Immature natural killer cell (primary cell): ENCODE results near the gene NOL11. TPM values are rescaled to one million over a fixed set of nuclear protein-coding genes. Genes with fewer than 3 reads are reported as not detected.
"Not testable (repeated sequence)": the region's sequence is repeated elsewhere in the genome, so short reads cannot be mapped to it uniquely, and the experiment has no call there.

ENCODE experiments used
- DNase-seq, 3 donors: peaks; one replicate each; pipeline ENCODE4 v3.0.0; 2022; ENCODE audit warnings: mixed read lengths in 1 of 3
- H3K27ac Mint-ChIP-seq, 6 donors: one replicate each; pipeline ENCODE4 v1.8.0; 2020; ENCODE audit warnings: mixed read lengths in 6 of 6, mild to moderate bottlenecking in 5 of 6, inconsistent platforms in 4 of 6, moderate library complexity in 3 of 6
- H3K27me3 Mint-ChIP-seq, 3 donors: one replicate each; pipeline ENCODE4 v1.8.0; 2020 to 2021; ENCODE audit warnings: low read depth in 3 of 3, mild to moderate bottlenecking in 3 of 3, mixed read lengths in 3 of 3, moderate library complexity in 3 of 3, inconsistent platforms in 1 of 3
- H3K36me3 Mint-ChIP-seq, 3 donors: one replicate each; pipeline ENCODE4 v1.8.0; 2020; ENCODE audit warnings: mixed read lengths in 3 of 3, inconsistent platforms in 2 of 3, mild to moderate bottlenecking in 2 of 3
- H3K4me1 Mint-ChIP-seq, 2 donors: one replicate each; pipeline ENCODE4 v1.8.0; 2020; ENCODE audit warnings: inconsistent platforms in 2 of 2, mild to moderate bottlenecking in 2 of 2, mixed read lengths in 2 of 2, moderate library complexity in 1 of 2
- H3K4me3 Mint-ChIP-seq, 5 donors: one replicate each; pipeline ENCODE4 v1.8.0; 2020; ENCODE audit warnings: mild to moderate bottlenecking in 5 of 5, mixed read lengths in 5 of 5, inconsistent platforms in 3 of 5, moderate library complexity in 3 of 5
- H3K9me3 Mint-ChIP-seq, 6 donors: one replicate each; pipeline ENCODE4 v1.8.0; 2020; ENCODE audit warnings: mild to moderate bottlenecking in 6 of 6, mixed read lengths in 6 of 6, inconsistent platforms in 4 of 6, moderate library complexity in 3 of 6
- polyA plus RNA-seq, 3 donors: library from polyadenylated mRNA; unstranded; fragments of 300-500 nt; fragmentation: Illumina TruSeq; gene quantifications; one replicate each; pipeline ENCODE4 v1.2.3, GENCODE V29; 2021

NOL11 gene
- polyA plus RNA-seq, 3 donors from 2014 or later, result 11.0 to 27.2 (median 12.1) TPM

- DNase-seq, result peak in 2 of 3 donors; percentile 46 to 51
- peaks cover 25 to 31% of the 10 kb centered on the region in 2 donors for H3K4me1 Mint-ChIP-seq
- peaks cover 4 to 16% (median 14%) of the 10 kb centered on the region in 3 donors for H3K36me3 Mint-ChIP-seq
- peak overlapping the region; percentile 99 to 100 (median 99) for H3K4me3 Mint-ChIP-seq
- H3K27me3 Mint-ChIP-seq, result peaks cover 5 to 6% (median 5%) of the 10 kb centered on the region in 3 donors
- H3K27ac Mint-ChIP-seq, result peak overlapping the region; percentile 95 to 100 (median 99)
- H3K9me3 Mint-ChIP-seq, result no peaks in the 10 kb centered on the region
Observed at GRCh38 chr17:67718325-67718941, 697 bp downstream of the NOL11 start.

- Mint-ChIP-seq H3K9me3 (no peaks in the 10 kb centered on the region), H3K4me3 (no peak overlapping the region), H3K27me3 (peaks cover 0 to 2% (median 2%) of the 10 kb centered on the region in 3 donors), H3K36me3 (peaks cover 31 to 54% (median 37%) of the 10 kb centered on the region in 3 donors), H3K4me1 (peaks cover 2 to 16% of the 10 kb centered on the region in 2 donors), H3K27ac (no peak overlapping the region)
- no peak for DNase-seq
Observed at GRCh38 chr17:67725373-67725791, 7.6 kb downstream of the NOL11 start.

GRCh38 chr17:67725807-67726206, 8.1 kb downstream of the NOL11 start:
- Mint-ChIP-seq H3K4me3 (no peak overlapping the region), H3K27ac (no peak overlapping the region), H3K36me3 (peaks cover 31 to 56% (median 36%) of the 10 kb centered on the region in 3 donors), H3K4me1 (peaks cover 2 to 12% of the 10 kb centered on the region in 2 donors), H3K9me3 (no peaks in the 10 kb centered on the region), H3K27me3 (peaks cover 0 to 2% (median 2%) of the 10 kb centered on the region in 3 donors)
- DNase-seq, result no peak

GRCh38 chr17:67727152-67728039, 9.7 kb downstream of the NOL11 start:
- not testable (repeated sequence) for H3K27ac Mint-ChIP-seq, H3K9me3 Mint-ChIP-seq, H3K27me3 Mint-ChIP-seq, H3K4me3 Mint-ChIP-seq, DNase-seq
- Mint-ChIP-seq H3K36me3 (peaks cover 34 to 53% (median 34%) of the 10 kb centered on the region in 3 donors), H3K4me1 (peaks cover 5 to 16% of the 10 kb centered on the region in 2 donors)

GRCh38 chr17:67729903-67730302, 12.2 kb downstream of the NOL11 start:
- H3K36me3 Mint-ChIP-seq, result peaks cover 34 to 60% (median 38%) of the 10 kb centered on the region in 3 donors
- H3K27ac Mint-ChIP-seq, result no peak overlapping the region
- no peak for DNase-seq

GRCh38 chr17:67730731-67731130, 13.0 kb downstream of the NOL11 start:
- H3K36me3 Mint-ChIP-seq, result peaks cover 27 to 57% (median 39%) of the 10 kb centered on the region in 3 donors

More at GRCh38 chr17:67729903-67730302, 12.2 kb downstream of the NOL11 start:
- Mint-ChIP-seq H3K27me3 (peaks cover 0 to 2% (median 2%) of the 10 kb centered on the region in 3 donors), H3K4me3 (no peak overlapping the region), H3K4me1 (peaks cover 10 to 37% of the 10 kb centered on the region in 2 donors), H3K9me3 (no peaks in the 10 kb centered on the region)

GRCh38 chr17:67733449-67733848, 15.7 kb downstream of the NOL11 start:
- H3K9me3 Mint-ChIP-seq, result no peaks in the 10 kb centered on the region
- H3K4me3 Mint-ChIP-seq, result no peak overlapping the region
- peak overlapping the region in 2 of 6 donors; percentile 8 to 33 for H3K27ac Mint-ChIP-seq
- H3K36me3 Mint-ChIP-seq, result peaks cover 29 to 65% (median 47%) of the 10 kb centered on the region in 3 donors
- peaks cover 10 to 29% of the 10 kb centered on the region in 2 donors for H3K4me1 Mint-ChIP-seq
- H3K27me3 Mint-ChIP-seq, result peaks cover 0 to 2% (median under 1%) of the 10 kb centered on the region in 3 donors
- DNase-seq, result no peak

More at GRCh38 chr17:67730731-67731130, 13.0 kb downstream of the NOL11 start:
- no peak overlapping the region for H3K27ac Mint-ChIP-seq
- peaks cover 10 to 32% of the 10 kb centered on the region in 2 donors for H3K4me1 Mint-ChIP-seq
- no peak overlapping the region for H3K4me3 Mint-ChIP-seq
- H3K27me3 Mint-ChIP-seq, result peaks cover 0 to 2% (median 2%) of the 10 kb centered on the region in 3 donors
- DNase-seq, result no peak
- no peaks in the 10 kb centered on the region for H3K9me3 Mint-ChIP-seq

- Mint-ChIP-seq H3K27me3 (no peaks in the 10 kb centered on the region), H3K4me3 (no peak overlapping the region), H3K36me3 (peaks cover 23 to 61% (median 38%) of the 10 kb centered on the region in 3 donors), H3K9me3 (no peaks in the 10 kb centered on the region), H3K4me1 (peaks cover 4 to 21% of the 10 kb centered on the region in 2 donors), H3K27ac (no peak overlapping the region)
- DNase-seq, result no peak
Observed at GRCh38 chr17:67737145-67737544, 19.4 kb downstream of the NOL11 start.

- no peaks in the 10 kb centered on the region for H3K27me3 Mint-ChIP-seq
- H3K27ac Mint-ChIP-seq, result no peak overlapping the region
- H3K4me3 Mint-ChIP-seq, result no peak overlapping the region
- no peak for DNase-seq
- H3K9me3 Mint-ChIP-seq, result no peaks in the 10 kb centered on the region
- H3K36me3 Mint-ChIP-seq, result peaks cover 22 to 51% (median 26%) of the 10 kb centered on the region in 3 donors
- no peaks in the 10 kb centered on the region for H3K4me1 Mint-ChIP-seq
Observed at GRCh38 chr17:67742025-67742424, 24.3 kb downstream of the NOL11 start.

GRCh38 chr17:67746704-67747571, 29.2 kb downstream of the NOL11 start:
- no peaks in the 10 kb centered on the region for H3K27me3 Mint-ChIP-seq
- no peak overlapping the region for H3K27ac Mint-ChIP-seq
- H3K4me3 Mint-ChIP-seq, result no peak overlapping the region
- H3K4me1 Mint-ChIP-seq, result no peaks in the 10 kb centered on the region
- no peak for DNase-seq
- peaks cover 11 to 49% (median 11%) of the 10 kb centered on the region in 3 donors for H3K36me3 Mint-ChIP-seq
- H3K9me3 Mint-ChIP-seq, result no peaks in the 10 kb centered on the region

- no peaks in the 10 kb centered on the region for H3K9me3 Mint-ChIP-seq
- no peaks in the 10 kb centered on the region for H3K27me3 Mint-ChIP-seq
- H3K4me1 Mint-ChIP-seq, result no peaks in the 10 kb centered on the region
- H3K27ac Mint-ChIP-seq, result no peak overlapping the region
- H3K4me3 Mint-ChIP-seq, result no peak overlapping the region
- DNase-seq, result no peak
- H3K36me3 Mint-ChIP-seq, result peaks cover 11 to 41% (median 11%) of the 10 kb centered on the region in 3 donors
Observed at GRCh38 chr17:67747681-67748235, 30.0 kb downstream of the NOL11 start.

- H3K36me3 Mint-ChIP-seq, result peaks cover 3 to 29% (median 8%) of the 10 kb centered on the region in 3 donors
- DNase-seq, result no peak
- no peaks in the 10 kb centered on the region for H3K9me3 Mint-ChIP-seq
- H3K4me1 Mint-ChIP-seq, result no peaks in the 10 kb centered on the region
- no peaks in the 10 kb centered on the region for H3K27me3 Mint-ChIP-seq
- H3K4me3 Mint-ChIP-seq, result no peak overlapping the region
- H3K27ac Mint-ChIP-seq, result no peak overlapping the region
Observed at GRCh38 chr17:67750067-67750466, 32.3 kb downstream of the NOL11 start.
